DMS153 treated with DMSO at 0.1 percent for 48 hours (cell line): Measurements from ENCODE around the gene ARHGAP24.
A peak's percentile ranks its signal among the peaks of the same experiment; 100 is the strongest.

Source experiments
- DNase-seq: peaks from one replicate; lab custom pipeline; 2025; ENCODE audit not compliant: unreplicated experiment; lab: John Stamatoyannopoulos, UW

Gene ARHGAP24

GRCh38 chr4:85577307-85577706 is 102.4 kb downstream of the ARHGAP24 start:
- no peak for DNase-seq

- no peak for DNase-seq
Measured at GRCh38 chr4:85579942-85580341, 105.0 kb downstream of the ARHGAP24 start.

DNA sequence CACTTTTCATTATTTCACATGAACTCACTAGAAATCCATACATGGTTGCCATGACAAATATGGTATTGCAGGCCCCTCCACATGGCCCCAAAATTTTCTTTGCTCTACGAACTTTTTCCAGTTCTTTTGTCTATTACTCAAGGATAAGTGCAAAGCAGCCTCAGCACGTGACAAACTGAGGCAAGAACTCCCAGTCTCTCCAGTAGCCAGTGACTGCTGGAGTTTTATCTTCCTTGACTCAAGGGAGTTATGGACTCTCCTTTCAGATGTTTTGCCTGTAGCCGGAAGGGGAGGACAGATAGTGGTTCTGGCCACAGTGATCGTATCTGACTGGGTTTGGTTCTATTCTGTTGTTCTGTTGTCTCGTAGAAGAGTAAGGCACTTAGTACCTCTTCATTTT is 105.5 kb downstream of the ARHGAP24 start:
- no peak for DNase-seq

GRCh38 chr4:85587952-85588351 is 113.0 kb downstream of the ARHGAP24 start:
- DNase-seq, result no peak

GRCh38 chr4:85591406-85592098 is 116.6 kb downstream of the ARHGAP24 start:
- DNase-seq, result no peak

GRCh38 chr4:85595098-85595775 is 120.3 kb downstream of the ARHGAP24 start:
- no peak for DNase-seq

- DNase-seq, result no peak
Measured at GRCh38 chr4:85595796-85596559, 121.0 kb downstream of the ARHGAP24 start.

DNA sequence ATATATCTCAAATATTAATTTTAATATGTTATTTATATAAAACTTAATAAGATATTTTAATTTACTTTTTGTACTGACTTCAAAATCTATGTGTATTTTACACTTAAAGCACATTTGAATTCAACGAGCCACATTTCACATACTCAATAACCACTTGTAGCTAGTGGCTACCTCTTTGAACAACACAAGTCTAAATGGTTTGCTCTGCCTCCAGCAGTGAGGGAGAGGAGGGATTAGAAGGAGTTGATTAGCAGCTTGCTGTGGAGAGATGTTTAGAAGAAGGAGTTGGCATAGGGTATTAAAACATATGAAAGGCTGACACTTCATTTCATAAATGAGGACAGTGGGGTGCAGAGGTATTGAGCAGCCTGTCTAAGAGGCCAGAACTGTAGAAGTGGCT is 124.0 kb downstream of the ARHGAP24 start:
- DNase-seq, result peak; percentile 44

DNA sequence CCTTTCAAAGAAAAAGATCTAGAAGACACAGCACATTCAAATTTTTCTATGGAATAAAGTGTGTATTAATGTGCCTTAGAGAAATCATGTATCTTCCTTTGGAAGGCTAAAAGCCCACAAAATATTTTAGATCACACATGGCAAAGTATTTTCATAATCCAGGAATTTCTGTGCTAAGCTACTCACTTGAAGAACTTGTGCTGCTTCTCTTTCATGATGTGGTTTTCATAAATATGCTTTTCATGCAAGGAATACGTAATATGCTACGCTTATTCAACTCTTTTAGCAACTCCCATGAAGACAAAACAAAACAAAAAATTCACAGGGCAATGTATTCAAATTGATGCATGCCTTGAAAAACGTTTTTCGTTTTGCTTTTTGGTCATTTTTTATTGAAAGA is 125.6 kb downstream of the ARHGAP24 start:
- no peak for DNase-seq

DNA sequence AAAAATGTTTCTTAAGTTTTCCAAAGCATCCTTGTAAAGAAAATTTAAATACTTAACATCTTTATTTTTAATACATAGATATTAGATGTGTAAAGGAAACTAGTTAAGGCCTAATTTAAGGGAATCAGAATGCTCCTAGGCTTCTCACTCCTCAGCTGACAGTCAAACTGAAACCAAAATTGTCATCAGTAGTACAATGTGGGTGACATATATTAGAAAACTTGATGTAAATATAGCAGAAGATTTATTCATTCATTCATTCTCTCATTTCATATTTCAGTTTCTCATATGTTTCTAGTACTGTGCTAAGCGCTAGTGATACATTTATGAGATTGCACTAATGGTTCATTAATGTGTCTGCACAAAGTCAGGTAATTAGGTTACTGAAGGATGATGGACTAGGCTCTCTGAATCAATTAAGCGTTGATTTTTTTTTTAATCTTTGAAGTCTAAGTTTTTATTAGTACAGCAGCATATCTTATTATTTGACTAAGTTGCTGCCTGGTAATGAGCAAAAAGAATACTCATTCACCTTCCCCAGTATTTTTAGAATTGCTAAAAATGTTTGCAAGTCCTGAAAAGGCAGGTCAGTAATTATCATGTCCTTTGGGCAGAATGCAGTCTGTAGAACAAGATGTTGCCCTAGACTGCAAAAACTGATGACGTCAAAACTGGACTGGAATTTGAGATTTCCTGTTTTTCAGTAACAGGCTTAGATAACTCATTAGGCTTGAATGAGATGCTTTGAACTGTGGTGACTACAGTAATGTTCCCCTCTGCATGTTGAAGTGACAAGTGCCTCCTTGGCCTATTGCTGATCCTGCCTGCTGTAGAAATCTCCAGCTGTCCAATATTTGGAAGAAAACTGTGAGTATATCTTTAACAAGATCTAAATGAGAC is 128.7 kb downstream of the ARHGAP24 start:
- DNase-seq, result peak; percentile 31

DNA sequence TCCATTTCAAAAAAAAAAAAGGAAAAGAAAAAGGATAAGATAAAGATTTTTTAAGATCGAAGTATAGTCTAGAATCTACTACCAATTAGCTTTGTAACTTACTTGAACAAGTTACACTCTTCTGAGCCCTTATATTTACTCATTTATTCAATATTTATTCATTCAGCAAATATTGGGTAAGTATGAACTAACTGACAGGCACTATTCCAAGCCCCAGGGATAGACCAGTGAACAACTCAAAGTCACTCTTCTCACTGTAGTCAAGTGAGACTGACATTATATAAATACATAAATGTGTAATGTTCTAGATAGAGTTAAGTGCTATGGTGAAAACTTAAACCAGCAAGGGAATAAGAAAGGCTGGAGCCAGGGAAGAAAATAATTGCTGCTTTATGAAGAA is 131.6 kb downstream of the ARHGAP24 start:
- no peak for DNase-seq

GRCh38 chr4:85607624-85608023 is 132.7 kb downstream of the ARHGAP24 start:
- DNase-seq, result peak; percentile 35

- DNase-seq, result no peak
Measured at GRCh38 chr4:85610450-85610849, 135.5 kb downstream of the ARHGAP24 start.

DNA sequence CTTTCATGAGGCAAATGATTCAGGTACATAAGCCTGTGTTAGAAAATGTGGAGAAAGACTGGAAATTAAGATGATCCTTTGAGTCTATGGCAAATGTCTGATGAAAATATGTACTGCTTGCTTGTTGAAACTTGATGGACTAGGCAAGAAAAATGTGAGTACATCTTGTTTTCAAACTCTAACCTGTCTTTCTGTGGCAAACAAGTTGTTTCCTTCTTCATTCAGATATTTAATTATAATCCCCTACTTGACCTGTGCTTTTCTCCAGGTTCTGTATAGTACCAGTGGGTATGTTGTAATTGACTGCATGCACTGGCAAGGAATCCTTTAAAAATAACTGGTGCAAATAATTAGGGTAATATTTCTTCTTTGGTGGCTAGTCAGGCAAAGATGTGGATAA is 136.7 kb downstream of the ARHGAP24 start:
- DNase-seq, result no peak

DNA sequence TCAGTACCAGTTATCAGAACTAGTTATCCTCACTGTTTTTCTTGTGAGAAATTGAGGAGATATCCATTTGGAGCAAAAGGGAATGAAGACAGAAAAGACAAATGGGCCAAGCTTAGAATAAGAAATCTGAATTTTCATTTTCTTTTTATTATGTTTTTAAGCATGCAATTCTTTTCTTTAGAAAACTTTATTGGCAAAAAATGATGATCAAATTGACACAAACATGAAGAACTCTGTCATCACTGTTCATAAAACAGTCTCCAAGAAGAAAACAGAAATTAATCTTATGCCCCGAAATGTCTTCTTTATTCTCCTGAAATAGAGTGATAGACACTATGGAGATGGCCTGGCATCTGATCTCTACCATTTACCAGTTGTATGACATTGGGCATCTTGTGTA is 139.0 kb downstream of the ARHGAP24 start:
- DNase-seq, result no peak

- no peak for DNase-seq
Measured at GRCh38 chr4:85615952-85616351, 141.0 kb downstream of the ARHGAP24 start.

DNA sequence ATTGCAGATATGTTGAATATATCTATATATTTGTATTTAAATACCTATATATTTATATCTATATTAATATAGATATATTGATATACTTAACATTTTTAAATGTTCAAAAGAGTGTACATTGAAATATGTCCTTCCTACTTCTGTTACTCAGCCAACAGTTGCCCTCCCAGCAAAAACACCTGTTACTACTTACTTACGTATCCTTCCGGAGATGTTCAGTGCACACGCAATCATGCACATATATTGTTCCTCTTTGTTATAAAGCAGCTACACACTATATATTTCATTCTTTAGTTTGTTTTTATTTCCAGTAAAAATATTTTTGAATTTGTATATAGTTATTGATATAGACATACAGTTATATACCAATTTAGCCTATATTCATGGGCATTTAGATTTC is 142.3 kb downstream of the ARHGAP24 start:
- no peak for DNase-seq

GRCh38 chr4:85632981-85633380 is 158.0 kb downstream of the ARHGAP24 start:
- DNase-seq, result no peak

GRCh38 chr4:85637778-85638177 is 162.8 kb downstream of the ARHGAP24 start:
- DNase-seq, result no peak

- no peak for DNase-seq
Measured at GRCh38 chr4:85639946-85640345, 165.0 kb downstream of the ARHGAP24 start.
